Measurements from ENCODE around the gene KIAA1671.
"Not testable (repeated sequence)": the region's sequence is repeated elsewhere in the genome, so short reads cannot be mapped to it uniquely, and the experiment has no call there.

Gene KIAA1671

GRCh38 chr22:25223269-25223850, 270.8 kb downstream of the KIAA1671 start:
- no peaks in the 10 kb centered on the region for H3K9me2 ChIP-seq (replicated peaks; ENCODE audit: low read depth, low read length)
- H3K4me1 ChIP-seq (ENCODE audit: insufficient read depth, low read length, poor library complexity, severe bottlenecking), result no peaks in the 10 kb centered on the region
- H4K20me1 ChIP-seq (ENCODE audit: insufficient read depth, low read length, poor library complexity, severe bottlenecking), result no peaks in the 10 kb centered on the region
- H3K4me3 ChIP-seq (ENCODE audit: low read length, poor library complexity, severe bottlenecking), result no peak overlapping the region
- no peaks in the 10 kb centered on the region for H3K9me3 ChIP-seq (ENCODE audit: insufficient read depth, low read depth, low read length)
- no peaks in the 10 kb centered on the region for H3K79me2 ChIP-seq (ENCODE audit: insufficient read depth, low read length)
- H3K36me3 ChIP-seq (ENCODE audit: insufficient read depth, low read length), result no peaks in the 10 kb centered on the region
- no peaks in the 10 kb centered on the region for H3F3A ChIP-seq (ENCODE audit: low read depth)
- no peak overlapping the region for H3K4me2 ChIP-seq (ENCODE audit: low read depth, low read length, poor library complexity, severe bottlenecking)
- H3K9ac ChIP-seq (ENCODE audit: low read depth, low read length, poor library complexity, severe bottlenecking), result no peak overlapping the region
- TF ChIP-seq, protein P1, sequence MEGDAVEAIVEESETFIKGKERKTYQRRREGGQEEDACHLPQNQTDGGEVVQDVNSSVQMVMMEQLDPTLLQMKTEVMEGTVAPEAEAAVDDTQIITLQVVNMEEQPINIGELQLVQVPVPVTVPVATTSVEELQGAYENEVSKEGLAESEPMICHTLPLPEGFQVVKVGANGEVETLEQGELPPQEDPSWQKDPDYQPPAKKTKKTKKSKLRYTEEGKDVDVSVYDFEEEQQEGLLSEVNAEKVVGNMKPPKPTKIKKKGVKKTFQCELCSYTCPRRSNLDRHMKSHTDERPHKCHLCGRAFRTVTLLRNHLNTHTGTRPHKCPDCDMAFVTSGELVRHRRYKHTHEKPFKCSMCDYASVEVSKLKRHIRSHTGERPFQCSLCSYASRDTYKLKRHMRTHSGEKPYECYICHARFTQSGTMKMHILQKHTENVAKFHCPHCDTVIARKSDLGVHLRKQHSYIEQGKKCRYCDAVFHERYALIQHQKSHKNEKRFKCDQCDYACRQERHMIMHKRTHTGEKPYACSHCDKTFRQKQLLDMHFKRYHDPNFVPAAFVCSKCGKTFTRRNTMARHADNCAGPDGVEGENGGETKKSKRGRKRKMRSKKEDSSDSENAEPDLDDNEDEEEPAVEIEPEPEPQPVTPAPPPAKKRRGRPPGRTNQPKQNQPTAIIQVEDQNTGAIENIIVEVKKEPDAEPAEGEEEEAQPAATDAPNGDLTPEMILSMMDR (conservative IDR thresholded peaks at IDR 0.05; ENCODE audit: low read length), result no peak
- no peak for TF ChIP-seq EZH2phosphoT487 (IDR thresholded peaks at IDR 0.05; ENCODE audit: borderline replicate concordance)
- H2AFZ ChIP-seq (ENCODE audit: low read length), result no peak overlapping the region
- no peaks in the 10 kb centered on the region for H3K27me3 ChIP-seq (ENCODE audit: insufficient read depth, low read length, poor library complexity, severe bottlenecking)

- no peak overlapping the region for H2AFZ ChIP-seq (ENCODE audit: low read length)
- H4K20me1 ChIP-seq (ENCODE audit: insufficient read depth, low read length, poor library complexity, severe bottlenecking), result no peaks in the 10 kb centered on the region
- H3K36me3 ChIP-seq (ENCODE audit: insufficient read depth, low read length), result no peaks in the 10 kb centered on the region
- H3K9me3 ChIP-seq (ENCODE audit: insufficient read depth, low read depth, low read length), result no peaks in the 10 kb centered on the region
- H3K9me2 ChIP-seq (replicated peaks; ENCODE audit: low read depth, low read length), result no peaks in the 10 kb centered on the region
- H3K27me3 ChIP-seq (ENCODE audit: insufficient read depth, low read length, poor library complexity, severe bottlenecking), result no peaks in the 10 kb centered on the region
- no peak overlapping the region for H3K4me2 ChIP-seq (ENCODE audit: low read depth, low read length, poor library complexity, severe bottlenecking)
- no peaks in the 10 kb centered on the region for H3K79me2 ChIP-seq (ENCODE audit: insufficient read depth, low read length)
- H3K4me1 ChIP-seq (ENCODE audit: insufficient read depth, low read length, poor library complexity, severe bottlenecking), result no peaks in the 10 kb centered on the region
- no peak overlapping the region for H3K4me3 ChIP-seq (ENCODE audit: low read length, poor library complexity, severe bottlenecking)
- TF ChIP-seq, protein P1 (conservative IDR thresholded peaks at IDR 0.05; ENCODE audit: low read length), result no peak
- TF ChIP-seq EZH2phosphoT487 (IDR thresholded peaks at IDR 0.05; ENCODE audit: borderline replicate concordance), result no peak
- H3F3A ChIP-seq (ENCODE audit: low read depth), result no peaks in the 10 kb centered on the region
- no peak overlapping the region for H3K9ac ChIP-seq (ENCODE audit: low read depth, low read length, poor library complexity, severe bottlenecking)
Observed at GRCh38 chr22:25228822-25229221, 276.3 kb downstream of the KIAA1671 start.

DNA sequence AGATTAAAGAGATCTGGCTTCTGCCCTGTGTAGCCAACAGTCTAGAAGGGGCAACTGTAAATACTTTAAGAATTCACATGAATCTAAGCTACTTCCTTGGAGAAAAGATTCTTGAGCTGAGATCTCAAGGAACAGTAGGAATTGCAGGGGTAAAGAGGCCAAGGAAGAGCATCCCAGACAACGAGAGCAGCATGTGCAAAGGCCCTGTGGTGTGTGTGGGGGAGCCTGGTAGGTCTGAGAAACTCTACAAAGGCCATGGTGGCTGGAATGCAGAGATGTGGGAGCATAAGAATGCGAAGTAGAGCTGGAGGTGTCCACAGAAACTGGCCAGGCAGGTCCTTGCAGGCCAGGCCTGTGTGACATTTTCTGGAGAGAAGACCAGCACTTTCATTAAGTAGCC, 278.2 kb downstream of the KIAA1671 start:
- H3F3A ChIP-seq (ENCODE audit: low read depth); H3K9me2 ChIP-seq (replicated peaks; ENCODE audit: low read depth, low read length); H3K27me3 ChIP-seq (ENCODE audit: insufficient read depth, low read length, poor library complexity, severe bottlenecking); H3K4me2 ChIP-seq (ENCODE audit: low read depth, low read length, poor library complexity, severe bottlenecking); H3K9ac ChIP-seq (ENCODE audit: low read depth, low read length, poor library complexity, severe bottlenecking); H3K4me3 ChIP-seq (ENCODE audit: low read length, poor library complexity, severe bottlenecking); H3K4me1 ChIP-seq (ENCODE audit: insufficient read depth, low read length, poor library complexity, severe bottlenecking); H4K20me1 ChIP-seq (ENCODE audit: insufficient read depth, low read length, poor library complexity, severe bottlenecking); H3K79me2 ChIP-seq (ENCODE audit: insufficient read depth, low read length); H2AFZ ChIP-seq (ENCODE audit: low read length); H3K36me3 ChIP-seq (ENCODE audit: insufficient read depth, low read length); H3K9me3 ChIP-seq (ENCODE audit: insufficient read depth, low read depth, low read length): not testable (repeated sequence)

- H3F3A ChIP-seq (ENCODE audit: low read depth), result no peaks in the 10 kb centered on the region
Observed at GRCh38 chr22:25232301-25232700, 279.8 kb downstream of the KIAA1671 start.

DNA sequence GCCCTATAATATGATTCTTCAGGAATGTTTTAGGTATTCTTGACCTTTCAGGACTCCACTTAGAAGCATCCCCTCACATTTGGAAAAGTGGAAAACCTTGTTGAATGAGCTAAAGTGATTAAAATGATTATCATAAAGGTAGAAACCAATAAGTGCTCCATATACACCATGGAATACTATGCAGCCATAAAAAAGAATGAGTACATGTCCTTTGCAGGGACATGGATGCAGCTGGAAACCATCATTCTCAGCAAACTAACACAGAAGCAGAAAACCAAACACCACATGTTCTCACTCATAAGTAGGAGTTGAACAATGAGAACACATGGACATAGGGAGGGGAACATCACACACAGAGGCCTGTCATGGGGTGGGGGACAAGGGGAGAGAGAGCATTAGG, 281.2 kb downstream of the KIAA1671 start:
- H3K9me3 ChIP-seq (ENCODE audit: insufficient read depth, low read depth, low read length); H4K20me1 ChIP-seq (ENCODE audit: insufficient read depth, low read length, poor library complexity, severe bottlenecking); H3K27me3 ChIP-seq (ENCODE audit: insufficient read depth, low read length, poor library complexity, severe bottlenecking); H3K4me2 ChIP-seq (ENCODE audit: low read depth, low read length, poor library complexity, severe bottlenecking); H3K79me2 ChIP-seq (ENCODE audit: insufficient read depth, low read length); H3K9me2 ChIP-seq (replicated peaks; ENCODE audit: low read depth, low read length); H2AFZ ChIP-seq (ENCODE audit: low read length); H3K4me1 ChIP-seq (ENCODE audit: insufficient read depth, low read length, poor library complexity, severe bottlenecking); H3K36me3 ChIP-seq (ENCODE audit: insufficient read depth, low read length); H3K4me3 ChIP-seq (ENCODE audit: low read length, poor library complexity, severe bottlenecking); H3K9ac ChIP-seq (ENCODE audit: low read depth, low read length, poor library complexity, severe bottlenecking); H3F3A ChIP-seq (ENCODE audit: low read depth): not testable (repeated sequence)

More at GRCh38 chr22:25232301-25232700, 279.8 kb downstream of the KIAA1671 start:
- Histone ChIP-seq H3K9ac (ENCODE audit: low read depth, low read length, poor library complexity, severe bottlenecking) (no peak overlapping the region), H3K27me3 (ENCODE audit: insufficient read depth, low read length, poor library complexity, severe bottlenecking) (no peaks in the 10 kb centered on the region), H3K4me1 (ENCODE audit: insufficient read depth, low read length, poor library complexity, severe bottlenecking) (no peaks in the 10 kb centered on the region), H4K20me1 (ENCODE audit: insufficient read depth, low read length, poor library complexity, severe bottlenecking) (no peaks in the 10 kb centered on the region), H3K4me3 (ENCODE audit: low read length, poor library complexity, severe bottlenecking) (no peak overlapping the region), H3K36me3 (ENCODE audit: insufficient read depth, low read length) (no peaks in the 10 kb centered on the region), H3K9me3 (ENCODE audit: insufficient read depth, low read depth, low read length) (no peaks in the 10 kb centered on the region), H2AFZ (ENCODE audit: low read length) (no peak overlapping the region), H3K79me2 (ENCODE audit: insufficient read depth, low read length) (no peaks in the 10 kb centered on the region), H3K9me2 (replicated peaks; ENCODE audit: low read depth, low read length) (no peaks in the 10 kb centered on the region), H3K4me2 (ENCODE audit: low read depth, low read length, poor library complexity, severe bottlenecking) (no peak overlapping the region)
- no peak for TF ChIP-seq EZH2phosphoT487 (IDR thresholded peaks at IDR 0.05; ENCODE audit: borderline replicate concordance)
- TF ChIP-seq, protein P1 (conservative IDR thresholded peaks at IDR 0.05; ENCODE audit: low read length), result no peak

All from Loucy (cell line).